Breast epithelium (tissue), 4 donors: Measurements from ENCODE around the gene KIAA0513. TPM values are rescaled to one million over a fixed set of nuclear protein-coding genes. Genes with fewer than 3 reads are reported as not detected.

Experiments used
- DNase-seq, 2 donors: peaks; one replicate each; pipeline ENCODE4 v3.0.0-alpha.2; 2019; ENCODE audit warnings: low spot score in 2 of 2
- H3K27ac ChIP-seq, 2 donors: fragments of 200-600 bp; sonication (generic) in 1 of 2; one replicate each; pipeline ENCODE4 v1.5.1; 2016 to 2019; ENCODE audit warnings: mild to moderate bottlenecking in 1 of 2
- H3K27me3 ChIP-seq, 2 donors: fragments of 200-600 bp; sonication (generic) in 1 of 2; one replicate each; pipeline versions ENCODE4 v1.5.1 to v1.6.0; 2017 to 2019; ENCODE audit warnings: control low read depth in 1 of 2, mild to moderate bottlenecking in 1 of 2
- H3K36me3 ChIP-seq: fragments of 200-600 bp; one replicate; pipeline ENCODE4 v1.5.1; 2019
- H3K4me1 ChIP-seq, 2 donors: fragments of 200-600 bp; sonication (generic); one replicate each; pipeline ENCODE4 v1.5.1; 2016 to 2019; ENCODE audit warnings: control low read depth in 1 of 2
- H3K4me3 ChIP-seq, 3 donors: fragments of 200-600 bp; sonication (generic); 1 replicate in 2 of 3; 2 replicates in 1 of 3; pipeline ENCODE4 v1.5.1; 2016 to 2019; ENCODE audit warnings: mild to moderate bottlenecking in 3 of 3, moderate library complexity in 2 of 3
- H3K9me3 ChIP-seq, 2 donors: fragments of 200-600 bp; sonication (generic) in 1 of 2; one replicate each; pipeline ENCODE4 v1.5.1; 2016 to 2019; ENCODE audit warnings: control low read depth in 1 of 2
- CTCF ChIP-seq, 3 donors: fragments of 450-650 bp; IDR thresholded peaks; one replicate each; pipeline ENCODE4 v1.5.1; 2016 to 2017; ENCODE audit warnings: antibody characterized with exemption in 3 of 3, mild to moderate bottlenecking in 3 of 3, moderate library complexity in 3 of 3
- POLR2A ChIP-seq: fragments of 450-650 bp; IDR thresholded peaks from one replicate; pipeline ENCODE4 v1.6.1; 2016; ENCODE audit warnings: antibody characterized with exemption, mild to moderate bottlenecking, moderate library complexity
- POLR2AphosphoS5 ChIP-seq, 3 donors: sonication (generic); formaldehyde crosslinking; IDR thresholded peaks; one replicate each; pipeline ENCODE4 v1.6.1; 2017; ENCODE audit warnings: antibody characterized with exemption in 3 of 3
- intact Hi-C: fragments of 100-400 bp; cut with DNase I; formaldehyde crosslinking; loops from one replicate; pipeline ENCODE4 v1.15.1; 2023; ENCODE audit warnings: low total_unique reads
- total RNA-seq, 3 donors: library from RNA; depleted of rRNA; stranded (reverse); fragments of >200 nt; gene quantifications; one replicate each; pipeline ENCODE4 v1.1.0, GENCODE V29; 2016

Gene KIAA0513
- total RNA-seq, 3 donors from 2014 or later = 7.6 to 16.2 (median 10.8) TPM

DNA sequence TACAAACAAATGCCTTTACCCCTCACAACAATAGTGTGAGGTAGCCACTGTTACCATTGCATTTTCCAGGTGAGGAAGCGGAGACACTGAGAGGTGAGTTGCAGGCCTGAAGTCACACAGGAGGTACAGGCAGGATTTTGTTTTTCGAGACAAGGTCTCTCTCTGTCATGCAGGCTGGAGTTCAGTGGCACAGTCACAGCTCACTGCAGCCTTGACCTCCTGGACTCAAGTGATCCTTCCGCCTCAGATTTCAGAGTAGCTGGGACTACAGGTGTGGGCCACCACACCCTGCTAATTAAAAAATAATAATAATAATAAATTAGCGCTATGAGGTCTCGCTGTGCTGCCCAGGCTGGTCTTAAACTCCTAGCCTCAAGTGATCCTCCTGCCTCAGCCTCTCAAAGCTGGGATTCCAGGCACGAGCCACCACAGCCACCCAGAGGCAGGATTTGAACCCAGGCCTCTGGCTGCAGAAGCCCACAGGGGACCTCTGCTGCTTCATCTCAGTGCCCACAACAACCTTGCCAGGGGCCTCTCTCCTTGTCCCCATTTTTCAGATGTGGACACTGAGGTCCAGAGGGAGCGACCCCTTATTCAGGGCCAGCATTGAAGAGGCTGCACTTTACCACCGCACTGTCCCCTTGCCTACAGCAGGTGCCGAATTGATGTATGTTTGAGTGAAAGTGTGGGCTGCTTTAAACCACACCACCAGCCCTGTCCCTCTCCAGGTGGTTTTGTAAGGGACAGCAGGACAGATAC is 100.7 kb downstream of the KIAA0513 start:
- TF ChIP-seq POLR2A = no peak
- no peak for TF ChIP-seq CTCF (IDR thresholded peaks at IDR 0.05)
- TF ChIP-seq POLR2AphosphoS5 (IDR thresholded peaks at IDR 0.05) = no peak
- H3K27me3 ChIP-seq = no peaks in the 10 kb centered on the region
- H3K4me1 ChIP-seq = peaks cover 0 to 22% of the 10 kb centered on the region in 2 donors
- DNase-seq = no peak
- H3K27ac ChIP-seq = no peak overlapping the region
- no peaks in the 10 kb centered on the region for H3K36me3 ChIP-seq
- intact Hi-C loops = no loop called here
- H3K4me3 ChIP-seq = no peak overlapping the region
- no peaks in the 10 kb centered on the region for H3K9me3 ChIP-seq

- peak in 1 of 2 donors; percentile 78 for DNase-seq
- intact Hi-C loops = no loop called here
- Histone ChIP-seq H3K4me3 (no peak overlapping the region), H3K9me3 (no peaks in the 10 kb centered on the region), H3K27me3 (no peaks in the 10 kb centered on the region), H3K36me3 (no peaks in the 10 kb centered on the region), H3K4me1 (peaks cover 0 to 22% of the 10 kb centered on the region in 2 donors), H3K27ac (peak overlapping the region; percentile 82 to 88)
- no peak for TF ChIP-seq POLR2A
- peak in 2 of 3 donors; percentile 29 to 33 for TF ChIP-seq POLR2AphosphoS5 (IDR thresholded peaks at IDR 0.05)
Observed at GRCh38 chr16:85129876-85130704, 102.5 kb downstream of the KIAA0513 start.

DNA sequence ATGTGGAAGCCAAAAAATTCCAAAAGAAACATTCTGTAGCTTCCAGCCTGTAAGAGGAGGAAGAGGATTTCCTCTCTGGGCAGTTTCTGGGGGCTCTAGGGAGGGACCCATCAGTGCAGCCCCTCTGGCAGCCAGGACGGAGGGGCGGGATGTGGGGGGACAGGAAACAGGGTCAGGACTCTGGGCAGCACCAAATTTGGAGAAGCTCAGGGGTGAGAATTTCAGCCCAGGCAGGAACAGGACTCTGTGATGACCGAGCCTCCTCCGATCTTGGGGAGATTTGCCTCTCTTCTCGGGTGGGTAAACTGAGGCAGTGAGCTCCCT is 103.1 kb downstream of the KIAA0513 start:
- TF ChIP-seq CTCF (IDR thresholded peaks at IDR 0.05) = no peak
- TF ChIP-seq POLR2A = no peak
- TF ChIP-seq POLR2AphosphoS5 (IDR thresholded peaks at IDR 0.05) = no peak
- Histone ChIP-seq H3K9me3 (no peaks in the 10 kb centered on the region), H3K4me1 (peaks cover 0 to 20% of the 10 kb centered on the region in 2 donors), H3K27me3 (no peaks in the 10 kb centered on the region), H3K36me3 (no peaks in the 10 kb centered on the region), H3K4me3 (no peak overlapping the region), H3K27ac (peak overlapping the region; percentile 82 to 88)
- no peak for DNase-seq
- intact Hi-C loops = no loop called here

DNA sequence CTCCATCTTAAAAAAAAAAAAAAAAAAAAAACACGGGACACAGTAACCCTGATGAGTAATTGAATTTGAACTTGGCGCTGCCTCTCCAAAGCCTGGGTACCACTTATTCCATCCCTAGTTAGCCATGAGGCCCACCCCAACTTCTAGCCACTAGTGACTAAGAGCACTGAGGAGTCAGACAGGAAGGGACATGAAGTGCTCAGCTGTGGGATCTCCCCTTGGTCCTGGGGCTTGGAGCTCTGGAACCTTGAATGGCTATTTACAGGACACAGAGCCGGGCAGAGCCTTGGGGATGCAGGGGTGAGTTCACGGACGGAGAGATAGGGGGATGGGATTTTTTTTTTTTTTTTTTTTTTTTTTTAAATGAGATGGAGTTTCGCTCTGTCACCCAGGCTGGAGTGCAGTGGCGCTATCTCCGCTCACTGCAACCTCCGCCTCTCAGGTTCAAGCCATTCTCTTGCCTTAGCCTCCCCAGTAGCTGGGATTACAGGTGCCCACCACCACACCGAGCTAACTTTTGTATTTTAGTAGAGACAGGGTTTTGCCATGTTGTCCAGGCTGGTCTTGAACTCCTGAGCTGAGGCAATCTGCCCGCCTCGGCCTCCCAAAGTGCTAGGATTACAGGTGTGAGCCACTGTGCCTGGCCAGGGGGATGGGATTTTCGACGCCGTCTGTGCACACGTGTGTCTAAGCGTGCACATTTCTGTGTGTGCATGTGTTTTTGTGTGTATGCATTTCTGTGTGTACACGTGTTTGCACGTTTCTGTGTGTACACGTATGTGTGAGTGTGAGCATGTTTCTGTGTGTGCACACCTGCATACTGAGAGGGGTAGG is 105.1 kb downstream of the KIAA0513 start:
- intact Hi-C loops = no loop called here
- Histone ChIP-seq H3K4me1 (peaks cover 0 to 15% of the 10 kb centered on the region in 2 donors), H3K4me3 (no peak overlapping the region), H3K36me3 (no peaks in the 10 kb centered on the region), H3K9me3 (no peaks in the 10 kb centered on the region), H3K27me3 (no peaks in the 10 kb centered on the region), H3K27ac (no peak overlapping the region)
- DNase-seq = no peak
- TF ChIP-seq POLR2AphosphoS5 (IDR thresholded peaks at IDR 0.05) (no peak), POLR2A (no peak), CTCF (IDR thresholded peaks at IDR 0.05) (no peak)

- TF ChIP-seq POLR2A (no peak), POLR2AphosphoS5 (IDR thresholded peaks at IDR 0.05) (no peak), CTCF (IDR thresholded peaks at IDR 0.05) (no peak)
- DNase-seq = no peak
- no peaks in the 10 kb centered on the region for H3K9me3 ChIP-seq
- H3K27ac ChIP-seq = no peak overlapping the region
- H3K4me1 ChIP-seq = peaks cover 0 to 15% of the 10 kb centered on the region in 2 donors
- no peak overlapping the region for H3K4me3 ChIP-seq
- H3K36me3 ChIP-seq = no peaks in the 10 kb centered on the region
- intact Hi-C loops = no loop called here
- H3K27me3 ChIP-seq = no peaks in the 10 kb centered on the region
Observed at GRCh38 chr16:85133290-85133599, 105.7 kb downstream of the KIAA0513 start.
